WERI-Rb-1 (cell line): ENCODE measurements around the gene KRTAP10-9.

Experiments used
- DNase-seq: peaks from one replicate; pipeline ENCODE4 v3.0.0-alpha.2; 2020
- H3K27ac ChIP-seq: fragments of 250-450 bp; sonication (Bioruptor Pico); 2 replicates; pipeline ENCODE4 v1.5.1; 2020; ENCODE audit warnings: mild to moderate bottlenecking, moderate library complexity
- H3K27me3 ChIP-seq: fragments of 250-450 bp; sonication (Bioruptor Pico); 2 replicates; pipeline ENCODE4 v1.5.1; 2021; ENCODE audit warnings: mild to moderate bottlenecking, low read depth, moderate library complexity; ENCODE audit not compliant: insufficient read depth, severe bottlenecking
- H3K36me3 ChIP-seq: fragments of 250-450 bp; sonication (Bioruptor Pico); 2 replicates; pipeline ENCODE4 v1.5.1; 2020; ENCODE audit warnings: mild to moderate bottlenecking, moderate library complexity
- H3K4me3 ChIP-seq: 2 replicates; pipeline ENCODE4 v1.5.1; 2011; ENCODE audit warnings: low read depth, mild to moderate bottlenecking, control low read depth, low read length
- H3K9me3 ChIP-seq: fragments of 250-450 bp; sonication (Bioruptor Pico); 2 replicates; pipeline ENCODE4 v1.5.1; 2021; ENCODE audit warnings: mild to moderate bottlenecking, moderate library complexity; ENCODE audit not compliant: severe bottlenecking
- CTCF ChIP-seq: IDR thresholded peaks from 2 replicates; pipeline ENCODE4 v1.5.1; 2011; ENCODE audit warnings: low read depth, mild to moderate bottlenecking, control low read depth, inconsistent platforms, low read length

The KRTAP10-9 gene

GRCh38 chr21:44582055-44582454 is 44.8 kb upstream of the KRTAP10-9 start:
- no peak overlapping the region for H3K27ac ChIP-seq
- no peaks in the 10 kb centered on the region for H3K36me3 ChIP-seq
- DNase-seq, result no peak
- H3K27me3 ChIP-seq, result no peaks in the 10 kb centered on the region
- no peak for TF ChIP-seq CTCF
- H3K4me3 ChIP-seq, result no peak overlapping the region
- H3K9me3 ChIP-seq, result peaks cover 10% of the 10 kb centered on the region

DNA sequence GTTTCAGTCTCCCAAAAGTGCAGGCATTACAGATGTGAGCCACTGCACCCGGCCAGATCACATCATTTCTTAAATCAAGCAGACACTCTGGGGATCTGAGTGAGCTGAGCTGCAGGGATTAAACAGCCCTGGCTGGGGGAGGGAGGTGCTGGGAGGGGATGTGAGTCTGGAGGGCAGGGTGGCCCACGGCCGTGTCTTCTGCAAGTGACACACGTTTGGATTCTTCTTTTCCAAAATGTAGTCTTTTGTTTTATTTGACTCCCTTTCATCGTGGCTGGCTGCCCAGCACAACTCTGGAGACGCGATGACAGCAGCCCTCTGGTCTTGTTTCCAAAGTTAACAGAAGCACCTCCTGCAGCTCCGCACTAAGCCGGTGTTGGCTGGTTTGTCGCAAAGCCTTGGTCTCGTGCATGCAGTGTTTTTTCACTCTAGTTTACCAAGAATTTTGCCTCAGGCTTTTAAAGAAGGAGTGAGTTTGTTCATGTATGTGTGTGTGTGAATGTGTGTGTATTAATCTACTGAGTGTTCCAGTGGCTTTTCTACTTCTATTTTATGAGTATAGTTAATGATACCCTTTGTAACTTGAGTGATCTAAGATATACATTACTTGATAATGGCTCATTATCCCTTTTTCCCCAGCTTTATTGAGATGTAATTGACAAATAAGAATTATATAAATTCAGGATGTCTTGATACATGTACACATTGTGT is 43.6 kb upstream of the KRTAP10-9 start:
- Histone ChIP-seq H3K27ac (peak overlapping the region; percentile 18; the same call in 1 of the 2 replicates), H3K9me3 (peaks cover 6% of the 10 kb centered on the region), H3K4me3 (peak overlapping the region; percentile 9), H3K36me3 (no peaks in the 10 kb centered on the region), H3K27me3 (no peaks in the 10 kb centered on the region)
- no peak for TF ChIP-seq CTCF
- DNase-seq, result peak; percentile 81

GRCh38 chr21:44583800-44584147 is 43.1 kb upstream of the KRTAP10-9 start:
- Histone ChIP-seq H3K27me3 (no peaks in the 10 kb centered on the region), H3K36me3 (no peaks in the 10 kb centered on the region), H3K9me3 (peaks cover 6% of the 10 kb centered on the region), H3K4me3 (no peak overlapping the region), H3K27ac (no peak overlapping the region)
- TF ChIP-seq CTCF, result no peak
- no peak for DNase-seq

DNA sequence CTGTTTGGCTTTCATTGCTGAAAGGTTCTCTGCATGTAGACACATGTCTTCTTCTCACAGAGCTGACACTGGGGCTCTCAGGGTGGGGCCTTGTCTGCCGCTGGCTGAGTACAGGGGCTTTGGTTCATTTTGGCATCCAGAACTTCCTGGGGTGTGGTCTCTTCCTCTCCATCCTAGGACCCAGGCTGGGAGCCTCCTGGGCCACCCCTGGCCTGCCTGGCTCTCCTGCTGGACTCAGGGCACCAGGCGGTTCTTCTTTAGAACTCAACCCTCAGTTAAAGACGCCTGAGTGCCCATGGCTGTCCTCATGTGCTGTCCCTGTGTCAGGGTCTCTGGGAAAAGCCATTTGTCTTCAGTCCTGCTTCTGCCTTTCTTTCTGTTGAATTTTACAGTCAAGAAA is 41.0 kb upstream of the KRTAP10-9 start:
- Histone ChIP-seq H3K27ac (no peak overlapping the region), H3K27me3 (no peaks in the 10 kb centered on the region), H3K36me3 (no peaks in the 10 kb centered on the region), H3K9me3 (peaks cover 6% of the 10 kb centered on the region), H3K4me3 (no peak overlapping the region)
- TF ChIP-seq CTCF, result no peak
- no peak for DNase-seq

DNA sequence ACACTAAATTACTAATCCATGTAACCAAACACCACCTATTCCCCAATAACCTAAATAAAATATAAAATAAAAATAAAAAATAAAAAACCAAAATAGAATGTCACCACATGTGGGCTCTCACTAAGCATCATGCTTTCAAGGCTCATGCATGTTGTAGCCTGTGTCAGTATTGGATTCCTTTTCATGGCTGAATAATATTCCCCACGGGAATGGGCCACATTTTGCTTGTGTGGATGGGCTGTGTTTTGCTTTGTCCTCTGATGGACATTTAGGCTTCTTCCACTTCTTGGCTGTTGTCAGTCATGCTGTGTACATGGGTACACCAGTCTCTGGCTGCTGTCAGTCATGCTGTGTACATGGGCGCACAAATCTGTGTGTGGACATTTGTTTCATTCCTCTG is 37.8 kb upstream of the KRTAP10-9 start:
- H3K36me3 ChIP-seq, result no peaks in the 10 kb centered on the region
- no peak overlapping the region for H3K4me3 ChIP-seq
- H3K27me3 ChIP-seq, result no peaks in the 10 kb centered on the region
- no peak overlapping the region for H3K27ac ChIP-seq
- DNase-seq, result no peak
- no peak for TF ChIP-seq CTCF
- H3K9me3 ChIP-seq, result no peaks in the 10 kb centered on the region
